ENCODE results near the gene SDHB. TPM values are rescaled to one million over a fixed set of nuclear protein-coding genes. Genes with fewer than 3 reads are reported as not detected.

The SDHB gene
- total RNA-seq, 1 experiment from 2014 or later: 70.1 TPM

- no peaks in the 10 kb centered on the region for H3K27me3 Mint-ChIP-seq (ENCODE audit: unreplicated experiment)
- CTCF ChIA-PET: no interaction called here
- no peaks in the 10 kb centered on the region for H3K9me3 Mint-ChIP-seq (ENCODE audit: low read depth, unreplicated experiment)
- no TSS peak for BruUV-seq (replicated peaks)
- intact Hi-C loops (cut with micrococcal nuclease; ENCODE audit: unreplicated experiment): no loop called here
- no peak overlapping the region for H3K4me3 Mint-ChIP-seq (ENCODE audit: low read depth, unreplicated experiment)
- DNase-seq: no peak
- H3K27ac Mint-ChIP-seq (ENCODE audit: unreplicated experiment): no peak overlapping the region
- peaks cover 3% of the 10 kb centered on the region for H3K36me3 Mint-ChIP-seq (ENCODE audit: insufficient read depth, unreplicated experiment)
- H3K4me1 Mint-ChIP-seq (ENCODE audit: low read depth, unreplicated experiment): no peaks in the 10 kb centered on the region
- TF ChIP-seq CTCF (IDR thresholded peaks at IDR 0.05; ENCODE audit: unreplicated experiment): no peak
Observed at GRCh38 chr1:16969057-16969611, 84.7 kb downstream of the SDHB start.

Other genes starting within 250 kb of the SDHB start
- 1,678 and 1,905 TPM in 2 replicates for gene RNU1-2, start 158.1 kb downstream of the SDHB start, total RNA-seq (2022)
- gene CROCC, start 132.1 kb downstream of the SDHB start, total RNA-seq (2022): 11.7 and 12.0 TPM in 2 replicates
- 0.50 and 1.2 TPM in 2 replicates for gene MFAP2, start 73.4 kb downstream of the SDHB start, total RNA-seq (2022)
- 33.4 and 37.6 TPM in 2 replicates for gene ATP13A2, start 42.1 kb downstream of the SDHB start, total RNA-seq (2022)
- 1.3 and 2.7 TPM in 2 replicates for gene PADI2, start 65.4 kb upstream of the SDHB start, total RNA-seq (2022)
- 2.3 and 4.5 TPM in 2 replicates for gene PADI1, start 151.1 kb upstream of the SDHB start, total RNA-seq (2022)
- gene PADI3, start 195.1 kb upstream of the SDHB start, total RNA-seq (2022): 0.21 and 0.22 TPM in 2 replicates